Measurements from ENCODE around the gene OR51S1.
"Not testable (repeated sequence)": the region's sequence is repeated elsewhere in the genome, so short reads cannot be mapped to it uniquely, and the experiment has no call there.

OR51S1 gene

DNA sequence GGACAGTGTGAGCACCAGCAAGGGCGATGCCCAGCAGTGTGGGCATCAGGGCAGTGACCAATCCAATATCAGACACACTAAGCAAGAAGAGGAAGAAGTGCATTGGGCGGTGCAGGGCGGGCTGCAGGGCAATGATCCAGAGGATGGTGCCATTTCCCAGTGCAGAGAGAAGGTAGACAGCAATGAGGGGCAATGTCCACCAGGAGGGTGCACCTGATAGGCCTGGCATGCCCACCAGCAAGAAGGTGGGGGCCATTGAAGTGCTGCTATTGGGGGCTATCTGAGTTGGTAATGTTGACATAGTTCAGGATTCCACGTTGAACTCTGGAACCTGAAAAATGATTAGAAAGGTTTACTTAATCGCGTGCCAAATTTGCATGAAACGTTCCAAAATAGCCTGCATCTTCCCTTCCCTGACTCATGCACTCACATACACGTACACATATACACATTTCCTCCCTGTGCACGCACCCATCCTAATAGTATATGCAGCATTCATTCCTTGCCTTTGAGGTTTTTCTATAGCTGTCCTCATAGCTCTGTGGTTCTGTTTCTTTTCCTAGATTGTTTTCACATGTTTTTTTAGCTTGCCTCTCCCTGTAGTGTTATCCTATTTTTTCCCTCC is at the start of gene OR51S1:
Gene OR51S1, minus strand, starts transcription at position 301 of the 625 bp plus-strand sequence. Its CDS starts 0 bp downstream, at position 301.
- no peak for DNase-seq (ENCODE audit: low spot score)

- no peak for DNase-seq (ENCODE audit: low spot score)
Measured at GRCh38 chr11:4891996-4892640, 43.1 kb upstream of the OR51S1 start.

DNA sequence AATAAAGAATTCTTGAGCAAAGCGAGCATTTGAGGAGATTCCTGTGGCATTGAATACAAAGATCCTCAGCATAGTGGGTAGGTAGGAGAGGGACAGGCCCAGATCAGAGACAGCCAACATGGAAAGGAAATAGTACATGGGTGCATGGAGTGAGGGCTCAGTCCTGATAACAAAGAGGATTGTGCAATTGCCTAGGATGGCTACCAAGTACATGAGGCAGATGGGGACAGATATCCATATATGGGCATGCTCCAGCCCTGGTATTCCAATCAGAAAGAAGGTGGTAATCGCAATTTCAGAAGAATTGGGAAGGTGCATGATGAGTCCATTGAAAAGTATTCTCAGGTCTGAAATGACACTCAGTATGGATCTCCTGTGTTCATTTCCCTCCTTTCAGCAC is 41.3 kb upstream of the OR51S1 start:
- no peak for DNase-seq (ENCODE audit: low spot score)

- no peak for DNase-seq (ENCODE audit: low spot score)
Measured at GRCh38 chr11:4887591-4887990, 38.6 kb upstream of the OR51S1 start.

GRCh38 chr11:4886186-4886585 is 37.2 kb upstream of the OR51S1 start:
- no peak for DNase-seq (ENCODE audit: low spot score)

DNA sequence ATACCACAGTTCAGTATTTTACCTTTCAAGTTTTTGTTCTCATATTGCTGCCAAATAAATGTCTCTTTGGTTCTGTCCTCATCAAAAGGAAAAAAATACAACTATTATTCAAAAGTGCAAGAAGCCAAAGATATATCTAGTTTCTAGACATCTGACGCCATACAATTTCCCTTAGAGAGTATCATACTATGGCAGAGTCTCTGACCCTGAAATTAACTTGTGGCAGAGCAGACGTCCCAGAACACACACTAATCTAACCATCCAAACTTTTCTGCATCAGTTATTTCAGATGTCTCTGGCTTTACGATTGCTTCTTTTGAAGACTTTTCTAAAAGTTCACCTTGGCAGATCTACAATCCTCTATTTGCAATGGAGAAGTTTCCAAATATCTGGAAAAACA is 35.4 kb upstream of the OR51S1 start:
- no peak for DNase-seq (ENCODE audit: low spot score)

GRCh38 chr11:4882543-4882942 is 33.5 kb upstream of the OR51S1 start:
- DNase-seq (ENCODE audit: low spot score), result no peak

DNA sequence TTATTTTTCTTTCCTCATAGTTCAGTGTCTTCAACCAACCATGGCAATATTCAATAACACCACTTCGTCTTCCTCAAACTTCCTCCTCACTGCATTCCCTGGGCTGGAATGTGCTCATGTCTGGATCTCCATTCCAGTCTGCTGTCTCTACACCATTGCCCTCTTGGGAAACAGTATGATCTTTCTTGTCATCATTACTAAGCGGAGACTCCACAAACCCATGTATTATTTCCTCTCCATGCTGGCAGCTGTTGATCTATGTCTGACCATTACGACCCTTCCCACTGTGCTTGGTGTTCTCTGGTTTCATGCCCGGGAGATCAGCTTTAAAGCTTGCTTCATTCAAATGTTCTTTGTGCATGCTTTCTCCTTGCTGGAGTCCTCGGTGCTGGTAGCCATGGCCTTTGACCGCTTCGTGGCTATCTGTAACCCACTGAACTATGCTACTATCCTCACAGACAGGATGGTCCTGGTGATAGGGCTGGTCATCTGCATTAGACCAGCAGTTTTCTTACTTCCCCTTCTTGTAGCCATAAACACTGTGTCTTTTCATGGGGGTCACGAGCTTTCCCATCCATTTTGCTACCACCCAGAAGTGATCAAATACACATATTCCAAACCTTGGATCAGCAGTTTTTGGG is 33.0 kb upstream of the OR51S1 start, which contains the start of gene OR51T1:
Gene OR51T1, plus strand, starts transcription at position 41 of the 641 bp plus-strand sequence. Its CDS starts 0 bp downstream, at position 41.
- no peak for DNase-seq (ENCODE audit: low spot score)

- no peak for DNase-seq (ENCODE audit: low spot score)
Measured at GRCh38 chr11:4881188-4881587, 32.2 kb upstream of the OR51S1 start.

GRCh38 chr11:4865855-4866254 is 16.8 kb upstream of the OR51S1 start:
- no peak for DNase-seq (ENCODE audit: low spot score)

DNA sequence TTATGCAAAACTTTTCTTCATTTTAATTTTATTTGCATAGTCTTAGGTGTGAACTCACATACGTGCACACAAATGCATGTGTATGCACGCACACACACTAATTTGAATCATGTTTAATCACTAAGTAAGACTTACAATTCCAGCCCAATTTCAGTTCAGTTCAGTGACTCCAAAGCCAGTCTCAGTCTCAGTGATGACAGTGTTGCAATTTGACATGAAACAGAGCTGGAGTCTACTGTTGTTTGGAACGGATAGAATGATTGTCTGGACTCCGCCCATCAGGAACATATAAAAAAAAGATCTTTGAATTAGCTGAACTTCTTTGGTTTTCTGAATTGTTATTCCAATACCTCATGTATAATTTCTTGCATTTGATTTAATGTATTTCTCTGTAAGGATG is 14.9 kb upstream of the OR51S1 start:
- DNase-seq (ENCODE audit: low spot score), result no peak

GRCh38 chr11:4862447-4863236 is 13.6 kb upstream of the OR51S1 start:
- DNase-seq (ENCODE audit: low spot score), result no peak

DNA sequence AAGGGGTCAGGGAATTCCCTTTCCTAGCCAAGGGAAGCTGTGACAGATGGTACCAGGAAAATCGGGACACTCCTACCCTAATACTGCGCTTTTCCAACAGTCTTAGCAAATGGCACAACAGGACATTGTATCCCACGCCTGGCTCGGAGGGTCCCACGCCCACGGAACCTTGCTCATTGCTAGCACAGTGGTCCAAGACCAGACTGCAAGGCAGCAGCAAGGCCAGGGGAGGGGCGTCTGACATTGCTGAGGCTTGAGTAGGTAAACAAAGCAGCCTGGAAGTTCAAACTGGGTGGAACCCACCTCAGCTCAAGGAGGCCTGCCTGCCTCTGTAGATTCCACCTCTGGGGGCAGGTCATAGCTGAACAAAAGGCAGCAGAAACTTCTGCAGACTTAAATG is 5.3 kb upstream of the OR51S1 start:
- not testable (repeated sequence) for DNase-seq (ENCODE audit: low spot score)

GRCh38 chr11:4851033-4851432 is 2.0 kb upstream of the OR51S1 start:
- no peak for DNase-seq (ENCODE audit: low spot score)

- DNase-seq (ENCODE audit: low spot score), result no peak
Measured at GRCh38 chr11:4839851-4840549, 9.0 kb downstream of the OR51S1 start.

DNA sequence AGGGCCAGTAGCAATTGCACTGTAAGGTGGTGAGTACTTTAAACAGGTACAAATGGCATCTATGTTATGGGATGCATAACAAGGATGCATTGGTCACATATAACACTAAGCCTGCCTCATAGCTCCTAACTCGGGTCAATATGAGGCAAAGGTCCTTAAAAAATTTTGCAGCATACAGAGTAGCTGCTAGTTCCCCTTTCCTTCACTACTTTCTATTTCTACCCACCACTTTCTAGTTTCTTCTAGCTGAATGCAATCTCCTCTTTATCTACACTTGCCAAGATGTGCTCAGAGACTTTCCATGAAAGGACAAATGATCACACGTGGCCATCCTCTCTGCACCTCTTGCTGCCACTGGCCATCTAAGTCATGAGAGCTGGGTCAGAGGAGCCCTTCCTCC is 18.1 kb downstream of the OR51S1 start:
- no peak for DNase-seq (ENCODE audit: low spot score)

DNA sequence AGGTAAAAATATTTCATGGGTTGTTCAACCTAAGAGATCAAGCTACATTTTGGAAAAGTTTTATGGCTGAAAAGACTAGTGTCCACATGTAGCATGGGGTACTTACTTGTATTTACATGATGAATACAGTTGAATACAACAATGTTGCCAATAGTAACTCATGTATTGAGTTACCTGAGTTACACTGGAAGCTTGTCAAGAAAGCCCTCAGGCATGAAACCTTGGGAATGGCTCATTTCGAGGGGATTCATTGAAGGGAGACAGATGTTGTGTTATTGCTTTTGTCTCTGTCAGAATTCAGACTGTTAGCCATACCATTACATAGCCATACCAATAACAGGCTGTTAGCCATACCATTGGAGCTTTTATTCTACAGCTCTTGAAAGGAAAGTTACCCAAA is 18.7 kb downstream of the OR51S1 start:
- DNase-seq (ENCODE audit: low spot score), result no peak

GRCh38 chr11:4826425-4826824 is 22.6 kb downstream of the OR51S1 start:
- DNase-seq (ENCODE audit: low spot score), result no peak

- no peak for DNase-seq (ENCODE audit: low spot score)
Measured at GRCh38 chr11:4825132-4825531, 23.9 kb downstream of the OR51S1 start.

GRCh38 chr11:4821021-4821420 is 28.0 kb downstream of the OR51S1 start, which contains the start of gene OR51F2:
Gene OR51F2, plus strand, starts transcription at chr11:4821321. Its CDS starts 101 bp downstream, at chr11:4821422.
- no peak for DNase-seq (ENCODE audit: low spot score)

DNA sequence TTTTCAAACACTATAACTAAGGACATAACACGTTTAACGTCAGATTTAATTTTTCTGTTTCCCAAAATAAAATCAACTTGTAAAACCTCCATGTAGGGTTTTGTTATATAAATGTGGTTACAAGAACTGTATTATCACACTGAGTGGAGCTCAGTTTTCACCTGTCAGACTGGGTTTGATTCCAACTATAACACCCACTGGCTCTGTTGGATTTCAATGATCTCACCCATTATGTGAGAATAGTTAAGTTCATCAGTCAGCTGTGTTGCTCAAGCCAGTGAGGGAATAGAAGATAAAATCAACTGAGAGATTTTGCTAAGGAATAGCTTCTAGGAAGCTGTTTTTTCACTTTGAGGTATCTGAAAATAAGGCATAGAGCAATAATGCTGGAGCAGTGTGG is 39.8 kb downstream of the OR51S1 start:
- no peak for DNase-seq (ENCODE audit: low spot score)

GRCh38 chr11:4808476-4808875 is 40.5 kb downstream of the OR51S1 start:
- DNase-seq (ENCODE audit: low spot score), result no peak

Measured in germinal center (tissue), 1 donor.